Measurements from ENCODE around the gene NDUFV2. TPM values are rescaled to one million over a fixed set of nuclear protein-coding genes. Genes with fewer than 3 reads are reported as not detected.

Gene NDUFV2
- total and polyA plus RNA-seq, 2 of the 13 experiments (the other 11 are each of a cell fraction or from before 2014, with no cell fraction given) = 216 to 299 TPM

DNA sequence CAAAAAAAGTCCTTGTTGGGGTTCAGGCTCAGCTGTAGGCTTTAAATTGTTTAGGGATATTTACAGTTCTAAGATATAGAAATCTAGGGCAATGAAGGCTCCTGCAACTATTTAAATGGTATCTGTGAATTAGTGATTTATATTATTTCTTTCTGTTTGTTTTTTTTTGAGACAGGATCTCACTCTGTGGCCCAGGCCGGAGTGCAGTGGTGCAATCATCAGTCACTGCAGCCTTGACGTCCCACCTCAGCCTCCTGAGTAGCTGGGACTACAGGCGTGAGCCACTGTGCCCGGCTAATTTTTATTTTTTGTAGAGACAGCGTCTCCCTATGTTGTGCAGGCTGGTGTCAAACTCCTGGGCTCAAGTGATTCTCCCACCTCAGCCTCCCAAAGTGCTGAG, 32.3 kb upstream of the NDUFV2 start (continued):
- TF ChIP-seq, protein P1, sequence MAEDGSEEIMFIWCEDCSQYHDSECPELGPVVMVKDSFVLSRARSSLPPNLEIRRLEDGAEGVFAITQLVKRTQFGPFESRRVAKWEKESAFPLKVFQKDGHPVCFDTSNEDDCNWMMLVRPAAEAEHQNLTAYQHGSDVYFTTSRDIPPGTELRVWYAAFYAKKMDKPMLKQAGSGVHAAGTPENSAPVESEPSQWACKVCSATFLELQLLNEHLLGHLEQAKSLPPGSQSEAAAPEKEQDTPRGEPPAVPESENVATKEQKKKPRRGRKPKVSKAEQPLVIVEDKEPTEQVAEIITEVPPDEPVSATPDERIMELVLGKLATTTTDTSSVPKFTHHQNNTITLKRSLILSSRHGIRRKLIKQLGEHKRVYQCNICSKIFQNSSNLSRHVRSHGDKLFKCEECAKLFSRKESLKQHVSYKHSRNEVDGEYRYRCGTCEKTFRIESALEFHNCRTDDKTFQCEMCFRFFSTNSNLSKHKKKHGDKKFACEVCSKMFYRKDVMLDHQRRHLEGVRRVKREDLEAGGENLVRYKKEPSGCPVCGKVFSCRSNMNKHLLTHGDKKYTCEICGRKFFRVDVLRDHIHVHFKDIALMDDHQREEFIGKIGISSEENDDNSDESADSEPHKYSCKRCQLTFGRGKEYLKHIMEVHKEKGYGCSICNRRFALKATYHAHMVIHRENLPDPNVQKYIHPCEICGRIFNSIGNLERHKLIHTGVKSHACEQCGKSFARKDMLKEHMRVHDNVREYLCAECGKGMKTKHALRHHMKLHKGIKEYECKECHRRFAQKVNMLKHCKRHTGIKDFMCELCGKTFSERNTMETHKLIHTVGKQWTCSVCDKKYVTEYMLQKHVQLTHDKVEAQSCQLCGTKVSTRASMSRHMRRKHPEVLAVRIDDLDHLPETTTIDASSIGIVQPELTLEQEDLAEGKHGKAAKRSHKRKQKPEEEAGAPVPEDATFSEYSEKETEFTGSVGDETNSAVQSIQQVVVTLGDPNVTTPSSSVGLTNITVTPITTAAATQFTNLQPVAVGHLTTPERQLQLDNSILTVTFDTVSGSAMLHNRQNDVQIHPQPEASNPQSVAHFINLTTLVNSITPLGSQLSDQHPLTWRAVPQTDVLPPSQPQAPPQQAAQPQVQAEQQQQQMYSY (CRISPR knock-in tag; IDR thresholded peaks at IDR 0.05) = no peak
- TF ChIP-seq, protein P2, sequence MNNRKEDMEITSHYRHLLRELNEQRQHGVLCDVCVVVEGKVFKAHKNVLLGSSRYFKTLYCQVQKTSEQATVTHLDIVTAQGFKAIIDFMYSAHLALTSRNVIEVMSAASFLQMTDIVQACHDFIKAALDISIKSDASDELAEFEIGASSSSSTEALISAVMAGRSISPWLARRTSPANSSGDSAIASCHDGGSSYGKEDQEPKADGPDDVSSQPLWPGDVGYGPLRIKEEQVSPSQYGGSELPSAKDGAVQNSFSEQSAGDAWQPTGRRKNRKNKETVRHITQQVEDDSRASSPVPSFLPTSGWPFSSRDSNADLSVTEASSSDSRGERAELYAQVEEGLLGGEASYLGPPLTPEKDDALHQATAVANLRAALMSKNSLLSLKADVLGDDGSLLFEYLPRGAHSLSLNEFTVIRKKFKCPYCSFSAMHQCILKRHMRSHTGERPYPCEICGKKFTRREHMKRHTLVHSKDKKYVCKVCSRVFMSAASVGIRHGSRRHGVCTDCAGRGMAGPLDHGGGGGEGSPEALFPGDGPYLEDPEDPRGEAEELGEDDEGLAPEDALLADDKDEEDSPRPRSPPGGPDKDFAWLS (CRISPR knock-in tag; IDR thresholded peaks at IDR 0.05; ENCODE audit: borderline replicate concordance) = no peak
- TF ChIP-seq GTF3A (CRISPR knock-in tag; conservative IDR thresholded peaks at IDR 0.05) = no peak
- no peak for TF ChIP-seq ZNF839 (CRISPR knock-in tag; IDR thresholded peaks at IDR 0.05; ENCODE audit: borderline replicate concordance)
- no peak for TF ChIP-seq ZNF468 (CRISPR knock-in tag; IDR thresholded peaks at IDR 0.05)
- no peak for TF ChIP-seq ZNF296 (CRISPR knock-in tag; conservative IDR thresholded peaks at IDR 0.05)
